A549 (cell line): ENCODE data around the gene ARID5B. TPM values are rescaled to one million over a fixed set of nuclear protein-coding genes. Genes with fewer than 3 reads are reported as not detected.

Experiments used
- ATAC-seq, 2 experiments: fragments of 200-7000 bp in 1 of 2; fragments of >200 bp in 1 of 2; cut with Nextera tagmentation in 1 of 2; cut with Tn5 transposase in 1 of 2; 3 replicates each; pipeline versions ENCODE4 v1.8.0 to v1.9.1; 2018 to 2020; ENCODE audit warnings: mild to moderate bottlenecking in 1 of 2, moderate library complexity in 1 of 2
- CTCF ChIA-PET: fragments of 300-600 bp; sonication (Branson Sonifier 250); formaldehyde crosslinking; extraction: SDS; loops from one replicate; lab custom pipeline; 2021; ENCODE audit warnings: antibody characterized with exemption, inconsistent platforms; lab: Yijun Ruan, JAX
- POLR2A ChIA-PET: fragments of 350-600 bp; formaldehyde crosslinking; extraction: SDS; loops from one replicate; lab custom pipeline; 2021; ENCODE audit warnings: antibody characterized with exemption, inconsistent platforms; lab: Yijun Ruan, JAX
- DNase-seq, 2 experiments: peaks; one replicate each; pipeline versions ENCODE4 v3.0.0 to v3.0.0-alpha.2; 2011 to 2016; ENCODE audit warnings: low read depth in 1 of 2, low spot score in 1 of 2
- FAIRE-seq: peaks from 2 replicates; lab custom pipeline; 2011; peaks lifted over from hg19 to GRCh38; lab: Jason Lieb, UNC
- H3K27ac ChIP-seq, 2 experiments: fragments of >200 bp; sonication (Bioruptor Twin); formaldehyde crosslinking; 3 replicates each; pipeline ENCODE4 v1.5.1; 2016 to 2017
- H3K4me1 ChIP-seq: fragments of >200 bp; sonication (Bioruptor Twin); formaldehyde crosslinking; 3 replicates; pipeline ENCODE4 v1.6.1; 2016
- H3K4me2 ChIP-seq: fragments of >200 bp; sonication (Bioruptor Twin); formaldehyde crosslinking; 3 replicates; pipeline ENCODE4 v1.6.1; 2016
- H3K4me3 ChIP-seq: fragments of >200 bp; sonication (Bioruptor Twin); formaldehyde crosslinking; 3 replicates; pipeline ENCODE4 v1.5.1; 2016
- H3K9me3 ChIP-seq: fragments of >200 bp; sonication (Bioruptor Twin); formaldehyde crosslinking; 3 replicates; pipeline ENCODE4 v1.6.1; 2016
- BHLHE40 ChIP-seq: IDR thresholded peaks from 2 replicates; pipeline ENCODE4 v1.6.1; 2012; ENCODE audit warnings: low read depth, low read length, inconsistent platforms
- CBX8 ChIP-seq: fragments of 200-600 bp; sonication (generic); IDR thresholded peaks from 2 replicates; pipeline ENCODE4 v1.6.1; 2016
- CHD2 ChIP-seq: fragments of 150-350 bp; IDR thresholded peaks from 2 replicates; pipeline ENCODE4 v1.6.1; 2014; ENCODE audit warnings: low read length; ENCODE audit not compliant: partially characterized antibody
- CHD4 ChIP-seq: fragments of 200-600 bp; sonication (generic); IDR thresholded peaks from 2 replicates; pipeline ENCODE4 v1.6.1; 2016; ENCODE audit warnings: antibody characterized with exemption, mild to moderate bottlenecking, borderline replicate concordance
- ESRRA ChIP-seq: fragments of 150-350 bp; IDR thresholded peaks from 2 replicates; pipeline ENCODE4 v1.6.1; 2014; ENCODE audit warnings: mild to moderate bottlenecking, low read length, borderline replicate concordance
- FOSL2 ChIP-seq, 2 experiments: fragments of 450-650 bp in 1 of 2; fragments of >200 bp in 1 of 2; sonication (Bioruptor Twin) in 1 of 2; formaldehyde crosslinking; IDR thresholded peaks; 2 replicates each; pipeline versions ENCODE4 v1.5.0 to v1.6.1; 2016 to 2020; ENCODE audit warnings: mild to moderate bottlenecking in 1 of 2, moderate library complexity in 1 of 2
- GATA3 ChIP-seq: IDR thresholded peaks from 2 replicates; pipeline ENCODE4 v1.6.1; 2012; ENCODE audit warnings: borderline replicate concordance
- HOXA7 ChIP-seq: fragments of 250-450 bp; sonication (Bioruptor Pico); IDR thresholded peaks from 2 replicates; pipeline ENCODE4 v1.5.0; 2020; ENCODE audit warnings: mild to moderate bottlenecking, moderate library complexity
- HOXB13 ChIP-seq: fragments of 250-450 bp; sonication (Bioruptor Pico); IDR thresholded peaks from 2 replicates; pipeline ENCODE4 v1.5.0; 2020; ENCODE audit warnings: low read depth, mild to moderate bottlenecking, moderate library complexity
- JUN ChIP-seq, 2 experiments: fragments of >200 bp; sonication (Bioruptor Twin); formaldehyde crosslinking; IDR thresholded peaks; 2 replicates in 1 of 2; 3 replicates in 1 of 2; pipeline ENCODE4 v1.6.1; 2016 to 2017
- JUNB ChIP-seq: fragments of >200 bp; sonication (Bioruptor Twin); formaldehyde crosslinking; IDR thresholded peaks from 2 replicates; pipeline ENCODE4 v1.6.1; 2016
- KDM1A ChIP-seq: fragments of 200-600 bp; sonication (generic); IDR thresholded peaks from 2 replicates; pipeline ENCODE4 v1.6.1; 2016; ENCODE audit warnings: low read depth, mild to moderate bottlenecking
- NFE2L2 ChIP-seq: fragments of 150-350 bp; conservative IDR thresholded peaks from 2 replicates; pipeline ENCODE4 v1.6.1; 2014; ENCODE audit warnings: low read length
- NPAS2 ChIP-seq: fragments of 250-450 bp; sonication (Bioruptor Pico); IDR thresholded peaks from 2 replicates; pipeline ENCODE4 v1.8.0; 2022; ENCODE audit warnings: mild to moderate bottlenecking, moderate library complexity, borderline replicate concordance
- NR3C1 ChIP-seq: fragments of >200 bp; sonication (Bioruptor Twin); formaldehyde crosslinking; IDR thresholded peaks from 3 replicates; pipeline ENCODE4 v1.6.1; 2017
- POLR2A ChIP-seq: IDR thresholded peaks from 2 replicates; pipeline ENCODE4 v1.6.1; 2012; ENCODE audit warnings: mild to moderate bottlenecking, low read length
- RAD21 ChIP-seq, 2 experiments: fragments of >200 bp in 1 of 2; sonication (Bioruptor Twin) in 1 of 2; formaldehyde crosslinking in 1 of 2; IDR thresholded peaks in 1 of 2; conservative IDR thresholded peaks in 1 of 2; 2 replicates in 1 of 2; 3 replicates in 1 of 2; pipeline ENCODE4 v1.6.1; 2012 to 2018; ENCODE audit warnings: inconsistent platforms in 1 of 2
- RNF2 ChIP-seq: fragments of 200-600 bp; sonication (generic); IDR thresholded peaks from 2 replicates; pipeline ENCODE4 v1.6.1; 2016; ENCODE audit warnings: low read depth, mild to moderate bottlenecking, antibody characterized with exemption, moderate library complexity, borderline replicate concordance
- SMC3 ChIP-seq: fragments of >200 bp; sonication (Bioruptor Twin); formaldehyde crosslinking; IDR thresholded peaks from 3 replicates; pipeline ENCODE4 v1.6.1; 2018; ENCODE audit warnings: inconsistent platforms
- SREBF2 ChIP-seq: fragments of 450-650 bp; IDR thresholded peaks from 2 replicates; pipeline ENCODE4 v1.6.1; 2014; ENCODE audit warnings: mild to moderate bottlenecking, moderate library complexity
- TFCP2L1 ChIP-seq: fragments of 250-450 bp; sonication (Bioruptor Pico); IDR thresholded peaks from 2 replicates; pipeline ENCODE4 v1.5.0; 2021; ENCODE audit warnings: mild to moderate bottlenecking
- TP53 ChIP-seq: fragments of 250-450 bp; sonication (Bioruptor Pico); IDR thresholded peaks from 2 replicates; pipeline ENCODE4 v1.5.0; 2021; ENCODE audit warnings: mild to moderate bottlenecking, moderate library complexity
- ZFP36 ChIP-seq: fragments of 450-650 bp; IDR thresholded peaks from 2 replicates; pipeline ENCODE4 v1.6.1; 2014; ENCODE audit warnings: borderline replicate concordance; ENCODE audit not compliant: partially characterized antibody
- ZNF302 ChIP-seq: fragments of 250-450 bp; sonication (Bioruptor Pico); IDR thresholded peaks from 2 replicates; pipeline ENCODE4 v1.9.0; 2021; ENCODE audit warnings: inconsistent platforms, mild to moderate bottlenecking, moderate library complexity
- ZSCAN20 ChIP-seq: fragments of 250-450 bp; sonication (Bioruptor Pico); IDR thresholded peaks from 2 replicates; pipeline ENCODE4 v1.8.0; 2022; ENCODE audit warnings: mild to moderate bottlenecking, moderate library complexity
- WGBS: methylation state at CpG from one replicate; pipeline ENCODE4 v1.1.6; 2017; ENCODE audit errors: missing lambda C conversion rate; 5-methylcytosine and 5-hydroxymethylcytosine counted together
- polyA plus RNA-seq, 4 experiments: library from polyadenylated mRNA; depleted of rRNA in 3 of 4; stranded (reverse); fragments of >200 nt; fragmentation: RNase III in 1 of 4; extraction: RNeasy Plus Mini Kit Qiagen cat#74134 plus additional on column Dnase treatment in 1 of 4; gene quantifications; 2 replicates in 3 of 4; 3 replicates in 1 of 4; pipeline ENCODE4 v1.2.3, GENCODE V29; 2011 to 2017
- TF ChIP-seq, protein P1 (sequence below): fragments of 150-350 bp; IDR thresholded peaks from 2 replicates; pipeline ENCODE4 v1.6.1; 2014; ENCODE audit warnings: low read depth, mild to moderate bottlenecking, low read length
- TF ChIP-seq, protein P2 (sequence below): fragments of >200 bp; sonication (Bioruptor Twin); formaldehyde crosslinking; IDR thresholded peaks from 2 replicates; pipeline ENCODE4 v1.6.1; 2016
- TF ChIP-seq, protein P3 (sequence below): IDR thresholded peaks from 2 replicates; pipeline ENCODE4 v1.6.1; 2012

ARID5B gene
- polyA plus RNA-seq, 2 of the 4 experiments (the other 2 are of a cell fraction): 0.75 to 1.6 TPM

DNA sequence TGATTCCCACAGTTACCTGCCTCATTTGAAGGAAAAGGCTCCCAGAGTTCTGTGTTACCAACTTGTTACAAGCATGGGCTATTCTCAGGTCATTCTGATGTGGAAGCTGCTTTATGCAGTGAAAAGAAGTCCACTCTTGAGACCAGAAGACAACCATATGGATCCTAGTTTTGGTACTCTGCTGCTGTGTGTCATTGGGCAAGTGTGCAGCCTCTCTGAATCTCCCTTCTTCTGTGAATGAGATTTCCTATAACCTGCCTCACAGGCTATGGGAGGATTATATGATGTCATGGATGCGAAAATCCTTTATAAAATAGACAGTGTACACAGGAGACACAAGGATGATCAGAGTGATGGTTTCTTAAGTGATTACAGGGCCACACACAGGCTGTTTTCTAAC is 166.1 kb downstream of the ARID5B start:
- DNase-seq (no peak), FAIRE-seq (no peak), ATAC-seq (no peak)
- POLR2A ChIA-PET: interaction anchor here (0.6 kb wide), 1 partner anchor 181 kb away, joined by 3 read pairs; no protein-coding TSS in a partner anchor
- peaks cover 9% of the 10 kb centered on the region; the same call in 1 of the 3 replicates for H3K4me1 ChIP-seq
- H3K4me2 ChIP-seq: no peak overlapping the region
- 85% methylated on average over 1 of the region's 1 CpG for WGBS
- H3K27ac ChIP-seq: no peak overlapping the region
- TF ChIP-seq ZFP36 (peak; percentile 23), JUNB (no peak)
- CTCF ChIA-PET: interaction anchor here (0.6 to 2.7 kb wide), 2 partner anchors 29 to 39 kb away, joined by 3 to 10 read pairs; no protein-coding TSS in a partner anchor
- no peak overlapping the region for H3K4me3 ChIP-seq
- no peaks in the 10 kb centered on the region for H3K9me3 ChIP-seq

DNA sequence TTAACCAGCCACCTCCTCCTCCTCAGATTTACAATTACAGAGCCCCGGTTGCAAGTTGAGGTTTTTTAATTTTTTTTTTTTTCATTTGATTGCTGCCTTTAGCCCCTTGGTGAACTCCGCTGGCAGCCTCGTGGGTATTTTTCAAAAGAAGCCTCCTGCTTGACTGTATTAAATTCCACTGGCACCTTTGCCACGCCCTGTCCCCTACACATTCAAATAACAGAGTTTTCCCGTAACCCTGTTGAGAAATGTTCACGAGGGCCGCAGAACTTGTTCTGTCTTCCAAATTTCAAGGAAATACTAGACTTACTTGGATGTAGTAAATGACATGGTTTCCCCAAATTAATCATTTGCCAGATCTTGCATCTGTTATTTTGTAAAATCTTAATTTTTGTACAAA is 167.0 kb downstream of the ARID5B start:
- H3K9me3 ChIP-seq: no peaks in the 10 kb centered on the region
- TF ChIP-seq HOXA7 (CRISPR knock-in tag) (no peak), JUNB (no peak), JUN (IDR thresholded peaks at IDR 0.05) (no peak), CBX8 (no peak), ZNF302 (CRISPR knock-in tag) (no peak), RNF2 (no peak), GATA3 (no peak), NR3C1 (no peak), BHLHE40 (no peak), RAD21 (conservative IDR thresholded peaks at IDR 0.05 in 1 of 2, IDR thresholded peaks at IDR 0.05 in 1 of 2) (no peak), NPAS2 (CRISPR knock-in tag) (no peak)
- TF ChIP-seq, protein P1, sequence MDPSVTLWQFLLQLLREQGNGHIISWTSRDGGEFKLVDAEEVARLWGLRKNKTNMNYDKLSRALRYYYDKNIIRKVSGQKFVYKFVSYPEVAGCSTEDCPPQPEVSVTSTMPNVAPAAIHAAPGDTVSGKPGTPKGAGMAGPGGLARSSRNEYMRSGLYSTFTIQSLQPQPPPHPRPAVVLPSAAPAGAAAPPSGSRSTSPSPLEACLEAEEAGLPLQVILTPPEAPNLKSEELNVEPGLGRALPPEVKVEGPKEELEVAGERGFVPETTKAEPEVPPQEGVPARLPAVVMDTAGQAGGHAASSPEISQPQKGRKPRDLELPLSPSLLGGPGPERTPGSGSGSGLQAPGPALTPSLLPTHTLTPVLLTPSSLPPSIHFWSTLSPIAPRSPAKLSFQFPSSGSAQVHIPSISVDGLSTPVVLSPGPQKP: no peak
- TF ChIP-seq, protein P2, sequence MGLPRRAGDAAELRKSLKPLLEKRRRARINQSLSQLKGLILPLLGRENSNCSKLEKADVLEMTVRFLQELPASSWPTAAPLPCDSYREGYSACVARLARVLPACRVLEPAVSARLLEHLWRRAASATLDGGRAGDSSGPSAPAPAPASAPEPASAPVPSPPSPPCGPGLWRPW: no peak
- TF ChIP-seq, all 56 proteins: peak for 0
- Histone ChIP-seq H3K4me2 (no peak overlapping the region), H3K27ac (no peak overlapping the region; a peak in 1 of 6 replicates), H3K4me3 (no peak overlapping the region), H3K4me1 (peaks cover 9% of the 10 kb centered on the region; the same call in 1 of the 3 replicates)
- ChIA-PET POLR2A (no interaction called here), CTCF (interaction anchor here (1.2 kb wide), 1 partner anchor 11 kb away, joined by 4 read pairs; no protein-coding TSS in a partner anchor)
- 78% methylated on average over 7 of the region's 7 CpGs for WGBS
- FAIRE-seq: no peak
- DNase-seq: no peak
- ATAC-seq: no peak

DNA sequence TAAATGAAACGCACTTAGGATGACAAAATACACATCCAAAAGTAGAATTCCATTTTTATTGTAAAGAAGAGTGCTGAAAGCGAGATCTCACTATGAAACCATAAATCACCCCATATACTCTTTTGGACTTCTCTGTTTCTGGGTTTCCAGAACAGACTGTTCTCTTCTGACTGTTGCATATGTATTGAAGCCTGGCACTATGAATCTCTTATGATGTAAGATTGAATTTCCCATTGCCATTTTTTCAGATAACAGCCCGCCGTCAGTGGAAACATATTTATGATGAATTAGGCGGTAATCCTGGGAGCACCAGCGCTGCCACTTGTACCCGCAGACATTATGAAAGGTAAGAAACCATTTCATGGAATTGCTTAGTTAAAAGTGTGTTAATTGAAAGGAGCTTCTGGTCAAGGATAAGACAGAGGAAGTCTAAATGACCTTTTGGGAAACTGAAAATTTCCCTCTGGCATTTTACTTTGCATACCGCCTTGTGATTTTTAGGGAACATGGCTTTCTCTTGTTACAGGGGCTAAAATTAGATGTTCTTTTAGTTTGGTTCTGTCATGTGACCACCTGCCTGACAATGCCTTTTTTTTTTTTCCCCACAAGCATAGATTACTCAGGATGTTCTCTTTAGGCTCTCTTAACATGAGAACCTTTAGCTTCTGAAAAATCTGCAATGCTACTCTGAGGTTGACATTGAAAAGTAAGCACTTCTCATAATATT is 168.1 kb downstream of the ARID5B start:
- Histone ChIP-seq H3K4me3 (no peak overlapping the region), H3K27ac (no peak overlapping the region; a peak in 1 of 6 replicates), H3K4me1 (peaks cover 9% of the 10 kb centered on the region; the same call in 1 of the 3 replicates), H3K9me3 (no peaks in the 10 kb centered on the region), H3K4me2 (no peak overlapping the region)
- FAIRE-seq: no peak
- ChIA-PET CTCF (interaction anchor here (1.8 kb wide), 1 partner anchor 176 kb away, joined by 6 read pairs; no protein-coding TSS in a partner anchor), POLR2A (no interaction called here)
- 92% methylated on average over 8 of the region's 8 CpGs for WGBS
- no peak for ATAC-seq
- DNase-seq: no peak
- TF ChIP-seq NPAS2 (CRISPR knock-in tag): no peak
- no peak for TF ChIP-seq SMC3
- TF ChIP-seq HOXB13: no peak

DNA sequence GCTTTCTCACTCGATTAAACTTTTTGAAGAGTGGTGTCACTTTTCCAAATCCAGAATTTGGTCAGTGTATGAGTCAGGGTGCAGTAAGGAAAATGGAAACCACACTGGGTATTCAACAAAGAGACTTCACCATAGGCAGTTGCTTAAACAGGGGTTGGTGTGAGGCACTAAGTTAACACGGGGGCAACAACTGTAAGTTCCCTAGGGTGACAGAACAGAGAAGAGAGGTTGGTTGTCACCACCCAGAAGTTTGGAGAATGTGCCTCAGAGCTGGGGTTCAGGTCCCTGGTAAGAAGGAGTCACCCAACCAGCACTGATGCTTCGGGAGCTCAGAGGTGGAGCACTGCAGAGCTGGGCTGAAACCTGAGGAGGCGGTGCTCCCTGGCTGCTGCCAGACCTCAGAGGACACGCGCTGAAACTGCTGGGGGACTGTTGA is 170.4 kb downstream of the ARID5B start:
- ATAC-seq: no peak
- H3K27ac ChIP-seq: no peak overlapping the region
- no peaks in the 10 kb centered on the region for H3K9me3 ChIP-seq
- no peak for DNase-seq
- peaks cover 15% of the 10 kb centered on the region for H3K4me1 ChIP-seq
- 69% methylated on average over 6 of the region's 6 CpGs for WGBS
- no peak overlapping the region for H3K4me2 ChIP-seq
- TF ChIP-seq CHD2 (no peak), ZNF302 (CRISPR knock-in tag) (no peak), HOXA7 (CRISPR knock-in tag) (no peak), CBX8 (no peak), ZSCAN20 (CRISPR knock-in tag) (no peak), SREBF2 (no peak), TP53 (no peak), POLR2A (no peak), TFCP2L1 (CRISPR knock-in tag) (no peak), NFE2L2 (no peak), CHD4 (no peak), FOSL2 (IDR thresholded peaks at IDR 0.05) (no peak), FOSL2 (CRISPR knock-in tag; IDR thresholded peaks at IDR 0.05) (no peak), ESRRA (no peak), KDM1A (no peak)
- TF ChIP-seq, protein P2: no peak
- TF ChIP-seq, protein P3, sequence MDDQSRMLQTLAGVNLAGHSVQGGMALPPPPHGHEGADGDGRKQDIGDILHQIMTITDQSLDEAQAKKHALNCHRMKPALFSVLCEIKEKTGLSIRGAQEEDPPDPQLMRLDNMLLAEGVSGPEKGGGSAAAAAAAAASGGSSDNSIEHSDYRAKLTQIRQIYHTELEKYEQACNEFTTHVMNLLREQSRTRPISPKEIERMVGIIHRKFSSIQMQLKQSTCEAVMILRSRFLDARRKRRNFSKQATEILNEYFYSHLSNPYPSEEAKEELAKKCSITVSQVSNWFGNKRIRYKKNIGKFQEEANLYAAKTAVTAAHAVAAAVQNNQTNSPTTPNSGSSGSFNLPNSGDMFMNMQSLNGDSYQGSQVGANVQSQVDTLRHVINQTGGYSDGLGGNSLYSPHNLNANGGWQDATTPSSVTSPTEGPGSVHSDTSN: no peak
- FAIRE-seq: no peak
- H3K4me3 ChIP-seq: no peak overlapping the region
- ChIA-PET POLR2A (no interaction called here), CTCF (interaction anchor here (0.9 to 1.0 kb wide), 2 partner anchors 12 to 21 kb away, joined by 3 read pairs; no protein-coding TSS in a partner anchor)
